GM12892 (cell line): ENCODE data around the gene ABCG5.

Experiments
- POLR2A ChIP-seq: IDR thresholded peaks from 2 replicates; pipeline ENCODE4 v1.6.1; 2011; ENCODE audit warnings: low read depth, low read length, control low read depth
- POLR2AphosphoS5 ChIP-seq: IDR thresholded peaks from 2 replicates; pipeline ENCODE4 v1.6.1; 2011; ENCODE audit warnings: low read depth, low read length, control low read depth
- TAF1 ChIP-seq: IDR thresholded peaks from 2 replicates; pipeline ENCODE4 v1.6.1; 2011; ENCODE audit warnings: low read depth, mild to moderate bottlenecking, control low read depth, low read length, borderline replicate concordance

DNA sequence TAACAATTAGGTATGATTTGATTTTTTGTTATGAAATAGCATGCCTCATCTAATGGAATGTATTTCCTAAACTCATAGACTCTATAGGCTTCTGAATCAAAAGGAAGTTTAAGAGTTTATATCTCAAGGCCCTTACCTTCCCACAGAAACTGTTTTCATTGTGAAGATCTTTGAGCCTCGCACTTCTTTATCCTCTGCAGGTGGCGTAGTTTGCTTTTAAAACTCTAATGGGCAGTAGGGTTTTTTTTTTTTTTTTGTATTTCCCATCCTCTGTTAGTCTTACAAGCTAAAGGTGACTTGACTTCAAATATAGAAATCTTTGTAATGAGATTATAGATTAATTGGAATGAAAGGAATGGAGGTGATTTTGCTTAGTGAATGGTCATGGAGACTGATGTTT, 36.5 kb downstream of the ABCG5 start:
- TF ChIP-seq POLR2A (no peak), TAF1 (no peak), POLR2AphosphoS5 (no peak)
